Panc1 (cell line): ENCODE data around the gene TMEM129. TPM values are rescaled to one million over a fixed set of nuclear protein-coding genes. Genes with fewer than 3 reads are reported as not detected.

ENCODE experiments used
- ATAC-seq: fragments of 200-7000 bp; cut with Tn5 transposase; 2 replicates; pipeline ENCODE4 v1.9.1; 2020; ENCODE audit warnings: mild to moderate bottlenecking, moderate library complexity
- BruUV-seq: library from RNA; stranded (reverse); fragments of 400-500 nt; replicated peaks from 2 replicates; lab custom pipeline; 2021; lab: Mats Ljungman, UMichigan
- CTCF ChIA-PET: fragments of 300-600 bp; sonication (Branson Sonifier 250); formaldehyde crosslinking; loops from one replicate; lab custom pipeline; 2022; ENCODE audit warnings: antibody characterized with exemption; lab: Charles Lee
- POLR2A ChIA-PET: fragments of 300-600 bp; sonication (Branson Sonifier 250); formaldehyde crosslinking; loops from one replicate; lab custom pipeline; 2022; ENCODE audit warnings: antibody characterized with exemption; lab: Charles Lee
- DNase-seq: peaks from one replicate; pipeline ENCODE4 v3.0.0-alpha.2; 2010; ENCODE audit warnings: low read depth, low spot score
- H3K27ac ChIP-seq: 2 replicates; pipeline ENCODE4 v1.5.1; 2011; ENCODE audit warnings: mild to moderate bottlenecking, low read length, inconsistent platforms
- H3K27me3 ChIP-seq: fragments of 200-500 bp; sonication (Bioruptor generic); 2 replicates; pipeline ENCODE4 v1.6.0; 2014; ENCODE audit warnings: low read length, inconsistent platforms; ENCODE audit not compliant: control insufficient read depth, insufficient read depth
- H3K36me3 ChIP-seq: fragments of 200-500 bp; sonication (Bioruptor generic); 2 replicates; pipeline ENCODE4 v1.5.1; 2014; ENCODE audit warnings: inconsistent platforms, mild to moderate bottlenecking, low read length, moderate library complexity; ENCODE audit not compliant: control insufficient read depth, insufficient read depth
- H3K4me1 ChIP-seq: 2 replicates; pipeline ENCODE4 v1.5.1; 2011; ENCODE audit warnings: inconsistent platforms, mild to moderate bottlenecking, low read length, moderate library complexity; ENCODE audit not compliant: control insufficient read depth, insufficient read depth
- H3K4me3 ChIP-seq, 2 experiments: 2 replicates each; pipeline ENCODE4 v1.5.1; 2011 to 2012; ENCODE audit warnings: low read depth in 2 of 2, low read length in 2 of 2, mild to moderate bottlenecking in 2 of 2, inconsistent platforms in 1 of 2, moderate library complexity in 1 of 2
- H3K9me3 ChIP-seq: fragments of 200-500 bp; sonication (Bioruptor generic); 2 replicates; pipeline ENCODE4 v1.5.1; 2014; ENCODE audit warnings: low read depth, mild to moderate bottlenecking, inconsistent platforms, low read length, moderate library complexity; ENCODE audit not compliant: control insufficient read depth, insufficient read depth
- CTCF ChIP-seq: fragments of 450-650 bp; IDR thresholded peaks from 2 replicates; pipeline ENCODE4 v1.5.1; 2017; ENCODE audit warnings: mild to moderate bottlenecking
- POLR2AphosphoS5 ChIP-seq: IDR thresholded peaks from 2 replicates; pipeline ENCODE4 v1.6.1; 2012; ENCODE audit warnings: mild to moderate bottlenecking, low read depth, low read length, moderate library complexity
- SIN3A ChIP-seq: IDR thresholded peaks from 2 replicates; pipeline ENCODE4 v1.6.1; 2012; ENCODE audit warnings: low read depth, mild to moderate bottlenecking, low read length, moderate library complexity, borderline replicate concordance; ENCODE audit not compliant: insufficient read depth
- TCF7L2 ChIP-seq: IDR thresholded peaks from 2 replicates; pipeline ENCODE4 v1.6.1; 2011; ENCODE audit warnings: mild to moderate bottlenecking, low read depth, low read length, inconsistent platforms
- in situ Hi-C: cut with HindIII; loops from 2 replicates; pipeline ENCODE4 v1.10.0; 2016; ENCODE audit warnings: low sequenced_read_pairs, low pct_unique_long_range_greater_than_20kb
- intact Hi-C: fragments of 100-400 bp; cut with micrococcal nuclease; formaldehyde crosslinking; loops from one replicate; pipeline ENCODE4 v1.10.0; 2022; ENCODE audit not compliant: unreplicated experiment
- total RNA-seq: library from RNA; stranded (reverse); gene quantifications from one replicate; pipeline ENCODE4 v1.2.1, GENCODE V29; 2021; ENCODE audit not compliant: unreplicated experiment
- TF ChIP-seq, protein P1 (sequence below), 2 experiments: IDR thresholded peaks; 2 replicates each; pipeline ENCODE4 v1.6.1; 2011 to 2012; ENCODE audit warnings: low read depth in 2 of 2, control low read depth in 1 of 2, low read length in 1 of 2, mild to moderate bottlenecking in 1 of 2, moderate library complexity in 1 of 2; ENCODE audit not compliant: insufficient read depth in 1 of 2

Gene TMEM129
- total RNA-seq, 1 experiment from 2014 or later, result 32.6 TPM

DNA sequence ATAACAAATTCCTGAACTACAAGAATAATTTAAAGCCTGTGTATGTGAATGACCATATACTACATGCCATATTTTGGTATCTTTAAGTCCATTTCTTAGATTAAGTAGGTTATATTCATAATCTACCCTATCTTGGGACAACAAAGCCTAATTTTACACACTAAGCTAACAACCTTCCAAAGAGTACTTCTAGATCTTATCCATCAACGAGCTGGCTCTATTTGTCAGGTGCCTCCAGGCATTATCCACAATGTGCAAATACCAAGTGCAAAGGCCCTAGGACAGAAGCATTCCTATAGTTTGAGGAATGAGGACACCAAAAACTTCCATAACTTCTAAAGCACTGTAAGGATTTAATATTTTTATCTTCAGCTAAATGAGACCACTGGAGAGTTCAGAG, 12.5 kb downstream of the TMEM129 start:
- ATAC-seq (no peak), DNase-seq (no peak)
- no TSS peak for BruUV-seq
- POLR2A ChIA-PET, result no interaction called here
- Histone ChIP-seq H3K4me3 (no peak overlapping the region), H3K36me3 (peaks cover 13% of the 10 kb centered on the region), H3K27me3 (no peaks in the 10 kb centered on the region), H3K9me3 (no peaks in the 10 kb centered on the region), H3K4me1 (peaks cover 23% of the 10 kb centered on the region), H3K27ac (0 out of 2 replicates have a peak overlapping the region, but pooled peaks have one; percentile 29)
- TF ChIP-seq POLR2AphosphoS5, result no peak
- no peak for TF ChIP-seq CTCF
- no peak for TF ChIP-seq TCF7L2
- TF ChIP-seq, protein P1, sequence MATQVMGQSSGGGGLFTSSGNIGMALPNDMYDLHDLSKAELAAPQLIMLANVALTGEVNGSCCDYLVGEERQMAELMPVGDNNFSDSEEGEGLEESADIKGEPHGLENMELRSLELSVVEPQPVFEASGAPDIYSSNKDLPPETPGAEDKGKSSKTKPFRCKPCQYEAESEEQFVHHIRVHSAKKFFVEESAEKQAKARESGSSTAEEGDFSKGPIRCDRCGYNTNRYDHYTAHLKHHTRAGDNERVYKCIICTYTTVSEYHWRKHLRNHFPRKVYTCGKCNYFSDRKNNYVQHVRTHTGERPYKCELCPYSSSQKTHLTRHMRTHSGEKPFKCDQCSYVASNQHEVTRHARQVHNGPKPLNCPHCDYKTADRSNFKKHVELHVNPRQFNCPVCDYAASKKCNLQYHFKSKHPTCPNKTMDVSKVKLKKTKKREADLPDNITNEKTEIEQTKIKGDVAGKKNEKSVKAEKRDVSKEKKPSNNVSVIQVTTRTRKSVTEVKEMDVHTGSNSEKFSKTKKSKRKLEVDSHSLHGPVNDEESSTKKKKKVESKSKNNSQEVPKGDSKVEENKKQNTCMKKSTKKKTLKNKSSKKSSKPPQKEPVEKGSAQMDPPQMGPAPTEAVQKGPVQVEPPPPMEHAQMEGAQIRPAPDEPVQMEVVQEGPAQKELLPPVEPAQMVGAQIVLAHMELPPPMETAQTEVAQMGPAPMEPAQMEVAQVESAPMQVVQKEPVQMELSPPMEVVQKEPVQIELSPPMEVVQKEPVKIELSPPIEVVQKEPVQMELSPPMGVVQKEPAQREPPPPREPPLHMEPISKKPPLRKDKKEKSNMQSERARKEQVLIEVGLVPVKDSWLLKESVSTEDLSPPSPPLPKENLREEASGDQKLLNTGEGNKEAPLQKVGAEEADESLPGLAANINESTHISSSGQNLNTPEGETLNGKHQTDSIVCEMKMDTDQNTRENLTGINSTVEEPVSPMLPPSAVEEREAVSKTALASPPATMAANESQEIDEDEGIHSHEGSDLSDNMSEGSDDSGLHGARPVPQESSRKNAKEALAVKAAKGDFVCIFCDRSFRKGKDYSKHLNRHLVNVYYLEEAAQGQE (IDR thresholded peaks at IDR 0.05; ENCODE audit: insufficient read depth in 1 of 2, low read depth in 2 of 2, low read length in 1 of 2), result no peak
- no peak for TF ChIP-seq SIN3A
- in situ Hi-C loops, result no loop called here
- intact Hi-C loops, result no loop called here
- CTCF ChIA-PET, result interaction anchor here (0.6 to 2.0 kb wide), 2 partner anchors 8 to 15 kb away, joined by 4 to 11 read pairs; no protein-coding TSS in a partner anchor

DNA sequence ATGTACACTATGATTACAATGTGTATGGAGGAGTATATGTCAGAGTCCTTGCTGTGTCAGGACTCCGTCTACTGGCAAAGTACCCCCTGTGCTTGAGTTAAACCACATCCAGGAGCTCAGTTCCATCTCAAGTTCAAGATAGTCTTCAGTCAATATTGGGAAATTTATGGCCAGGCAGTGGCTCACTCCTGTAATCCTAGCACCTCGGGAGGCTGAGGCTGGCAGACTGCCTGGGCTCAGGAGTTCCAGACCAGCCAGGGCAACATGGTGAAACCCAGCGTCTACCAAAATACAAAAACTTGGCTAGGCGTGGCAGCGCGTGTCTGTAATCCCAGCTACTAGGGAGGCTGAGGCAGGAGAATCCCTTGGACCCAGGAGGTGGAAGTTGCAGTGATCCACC, 14.8 kb downstream of the TMEM129 start:
- H3K9me3 ChIP-seq, result no peaks in the 10 kb centered on the region
- no peak for TF ChIP-seq SIN3A
- TF ChIP-seq CTCF, result no peak
- TF ChIP-seq TCF7L2, result no peak
- no peak for TF ChIP-seq POLR2AphosphoS5
- TF ChIP-seq, protein P1 (IDR thresholded peaks at IDR 0.05; ENCODE audit: insufficient read depth in 1 of 2, low read depth in 2 of 2, low read length in 1 of 2), result no peak
- H3K27ac ChIP-seq, result no peak overlapping the region
- in situ Hi-C loops (no loop called here), intact Hi-C loops (no loop called here)
- H3K27me3 ChIP-seq, result no peaks in the 10 kb centered on the region
- no TSS peak for BruUV-seq
- peaks cover 12% of the 10 kb centered on the region for H3K36me3 ChIP-seq
- H3K4me3 ChIP-seq, result no peak overlapping the region
- CTCF ChIA-PET, result no interaction called here
- no peak for ATAC-seq
- H3K4me1 ChIP-seq, result peaks cover 23% of the 10 kb centered on the region
- POLR2A ChIA-PET, result interaction anchor here (0.6 kb wide), 1 partner anchor 44 kb away, joined by 8 read pairs; no protein-coding TSS in a partner anchor
- no peak for DNase-seq
